ENCODE results near the gene MEGF11.
"Not testable (repeated sequence)": the region's sequence is repeated elsewhere in the genome, so short reads cannot be mapped to it uniquely, and the experiment has no call there.

The MEGF11 gene

GRCh38 chr15:65979837-65980236, 273.7 kb downstream of the MEGF11 start:
- H3K4me3 ChIP-seq (ENCODE audit: low read length), result no peak overlapping the region
- no peak for TF ChIP-seq ZNF274 (IDR thresholded peaks at IDR 0.05; ENCODE audit: low read depth, low read length)

GRCh38 chr15:65979316-65979715, 274.2 kb downstream of the MEGF11 start:
- H3K4me3 ChIP-seq (ENCODE audit: low read length), result no peak overlapping the region
- no peak for TF ChIP-seq ZNF274 (IDR thresholded peaks at IDR 0.05; ENCODE audit: low read depth, low read length)

DNA sequence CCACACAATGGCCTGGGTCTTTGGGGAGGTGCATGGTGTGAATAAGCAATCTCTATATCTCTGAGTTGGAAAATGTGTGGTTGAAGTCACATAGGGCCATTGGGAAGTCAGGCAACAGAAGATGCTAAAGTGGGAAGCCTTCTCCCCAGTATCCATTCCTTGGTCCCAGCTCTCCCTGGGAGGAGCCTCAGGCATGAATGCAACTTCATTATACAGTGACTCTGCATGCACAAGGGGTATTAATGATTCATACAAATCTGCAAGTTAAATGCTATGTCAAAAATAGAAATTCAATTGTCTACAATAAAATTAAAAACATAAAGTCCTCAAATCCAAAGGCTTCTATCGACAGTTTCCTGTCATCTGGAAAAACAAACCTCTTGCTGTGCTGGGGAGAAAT, 275.4 kb downstream of the MEGF11 start:
- H3K4me3 ChIP-seq (ENCODE audit: low read length), result no peak overlapping the region
- TF ChIP-seq ZNF274 (IDR thresholded peaks at IDR 0.05; ENCODE audit: low read depth, low read length), result no peak

DNA sequence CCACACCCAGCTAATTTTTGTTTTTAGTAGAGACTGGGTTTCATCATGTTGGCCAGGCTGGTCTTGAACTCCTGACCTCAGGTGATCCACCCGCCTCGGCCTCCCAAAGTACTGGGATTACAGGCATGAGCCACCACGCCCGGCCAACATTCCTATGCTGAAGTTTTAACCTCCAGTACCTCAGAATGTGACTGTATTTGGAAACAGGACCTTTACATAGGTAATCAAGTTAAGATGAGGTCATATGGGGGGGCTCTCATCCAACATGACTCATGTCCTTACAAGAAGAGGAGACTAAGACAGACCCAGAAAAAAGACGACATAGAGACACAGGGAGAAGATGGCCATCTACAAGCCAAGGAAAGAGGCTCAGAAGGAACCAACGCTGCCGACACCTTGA, 277.4 kb downstream of the MEGF11 start:
- H3K4me3 ChIP-seq (ENCODE audit: low read length), result not testable (repeated sequence)

GRCh38 chr15:65971741-65971995, 281.9 kb downstream of the MEGF11 start:
- TF ChIP-seq ZNF274 (IDR thresholded peaks at IDR 0.05; ENCODE audit: low read depth, low read length), result no peak
- H3K4me3 ChIP-seq (ENCODE audit: low read length), result no peak overlapping the region

DNA sequence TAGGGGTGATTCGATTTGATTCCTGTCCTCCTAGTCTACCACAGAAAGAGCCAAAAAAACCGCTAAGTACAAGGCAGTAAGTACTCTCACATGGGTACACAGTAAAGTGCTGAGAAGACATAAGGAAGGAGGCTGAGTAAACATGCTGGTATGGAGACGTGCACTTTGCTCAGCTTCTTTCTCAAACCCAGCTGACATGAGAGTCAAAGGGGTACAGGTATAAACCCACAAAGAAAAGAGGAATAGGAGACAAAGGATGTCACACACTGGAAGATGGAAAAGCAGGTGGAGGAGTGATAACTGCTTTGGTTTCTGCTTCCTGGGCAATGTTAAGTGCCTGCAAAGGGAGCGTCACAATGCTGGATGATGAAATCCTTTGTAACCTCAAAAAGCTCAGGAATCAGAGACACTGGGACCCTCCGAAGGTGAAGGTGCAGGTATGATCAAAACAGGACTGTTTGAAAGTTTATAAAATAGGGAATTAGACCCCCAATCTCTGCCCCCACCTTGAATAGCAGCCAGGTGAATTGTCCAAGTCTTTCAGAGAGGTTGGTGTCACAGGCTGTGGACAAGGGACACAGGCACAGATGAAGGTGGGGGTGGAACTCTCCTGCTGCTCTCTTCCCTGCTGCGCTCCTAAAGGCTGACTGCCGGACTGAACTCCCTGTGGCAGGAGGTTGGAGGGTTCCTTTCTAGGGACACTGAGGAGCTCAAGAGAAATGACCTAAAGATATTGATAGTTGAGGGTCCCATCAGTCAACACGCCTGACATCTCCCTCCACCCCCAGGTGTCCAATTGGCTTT, 282.4 kb downstream of the MEGF11 start:
- no peak for TF ChIP-seq ZNF274 (IDR thresholded peaks at IDR 0.05; ENCODE audit: low read depth, low read length)
- H3K4me3 ChIP-seq (ENCODE audit: low read length), result no peak overlapping the region

DNA sequence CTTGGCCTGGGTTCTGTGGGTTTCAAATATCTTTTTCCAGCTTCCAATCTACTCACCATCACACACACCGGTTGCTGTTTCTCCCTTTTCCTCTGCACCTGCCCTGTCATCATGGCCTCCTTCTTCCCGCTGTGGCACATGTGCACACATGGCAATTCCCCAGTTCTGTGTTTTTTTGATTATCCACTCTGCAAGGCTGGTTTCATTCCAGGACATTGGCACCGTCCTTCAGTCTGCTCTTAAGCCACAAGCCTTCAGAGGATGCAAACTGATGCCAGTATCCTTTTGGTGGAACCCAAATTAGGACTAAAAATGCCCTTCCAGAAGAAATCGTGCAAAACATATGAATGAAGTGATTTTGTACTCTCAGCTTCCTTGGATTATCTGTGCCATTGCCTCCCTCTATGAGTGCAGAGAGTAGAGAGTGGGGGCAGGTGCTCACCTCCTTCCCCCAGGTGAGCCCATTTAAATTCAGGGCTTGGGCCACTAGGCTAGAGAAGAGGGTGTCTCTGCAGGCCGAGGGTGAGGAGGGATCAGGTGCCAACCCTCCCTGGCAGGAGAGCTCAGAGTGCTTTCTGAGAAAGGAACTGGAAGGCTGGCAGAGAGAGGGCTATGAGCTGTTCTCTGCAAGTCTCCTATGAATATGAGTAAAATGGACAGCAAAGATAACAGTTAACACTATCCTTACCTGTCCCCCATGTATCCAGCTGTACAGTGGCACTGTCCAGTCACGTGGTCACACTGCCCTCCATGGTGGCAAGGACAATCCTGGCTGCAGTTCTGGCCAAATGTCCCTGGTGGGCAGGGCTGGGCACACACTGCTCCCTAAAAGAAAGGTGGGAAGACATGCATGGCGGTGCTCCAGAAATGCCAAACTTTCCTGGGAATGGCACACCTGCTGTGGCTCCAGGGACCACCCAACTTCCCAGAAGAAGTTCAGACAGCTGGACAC, 283.4 kb downstream of the MEGF11 start:
- no peak overlapping the region for H3K4me3 ChIP-seq (ENCODE audit: low read length)
- TF ChIP-seq ZNF274 (IDR thresholded peaks at IDR 0.05; ENCODE audit: low read depth, low read length), result no peak

GRCh38 chr15:65968511-65968910, 285.0 kb downstream of the MEGF11 start:
- no peak for TF ChIP-seq ZNF274 (IDR thresholded peaks at IDR 0.05; ENCODE audit: low read depth, low read length)
- H3K4me3 ChIP-seq (ENCODE audit: low read length), result no peak overlapping the region

GRCh38 chr15:65964792-65965433, 288.6 kb downstream of the MEGF11 start:
- TF ChIP-seq ZNF274 (IDR thresholded peaks at IDR 0.05; ENCODE audit: low read depth, low read length), result no peak
- no peak overlapping the region for H3K4me3 ChIP-seq (ENCODE audit: low read length)

GRCh38 chr15:65963911-65964482, 289.6 kb downstream of the MEGF11 start:
- no peak overlapping the region for H3K4me3 ChIP-seq (ENCODE audit: low read length)
- no peak for TF ChIP-seq ZNF274 (IDR thresholded peaks at IDR 0.05; ENCODE audit: low read depth, low read length)

DNA sequence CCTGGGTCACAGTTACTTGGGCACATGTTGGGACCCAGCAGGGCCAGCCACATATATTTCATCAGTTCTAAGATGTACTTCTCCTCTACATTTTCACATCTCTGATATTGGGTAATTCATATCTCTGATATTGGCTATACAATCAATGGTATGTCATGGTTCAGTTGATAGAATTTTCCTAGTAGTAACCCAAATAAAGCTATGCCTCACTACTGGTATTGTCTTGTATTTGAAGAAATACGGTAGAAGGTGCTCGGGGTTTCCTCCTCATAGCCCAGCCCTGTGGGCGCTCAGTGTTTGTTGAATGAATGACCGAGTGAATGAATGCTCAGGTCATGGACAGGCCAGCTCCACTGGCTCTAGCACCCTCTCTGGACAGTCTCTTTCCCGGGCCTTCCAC, 290.2 kb downstream of the MEGF11 start:
- H3K4me3 ChIP-seq (ENCODE audit: low read length), result no peak overlapping the region
- no peak for TF ChIP-seq ZNF274 (IDR thresholded peaks at IDR 0.05; ENCODE audit: low read depth, low read length)

DNA sequence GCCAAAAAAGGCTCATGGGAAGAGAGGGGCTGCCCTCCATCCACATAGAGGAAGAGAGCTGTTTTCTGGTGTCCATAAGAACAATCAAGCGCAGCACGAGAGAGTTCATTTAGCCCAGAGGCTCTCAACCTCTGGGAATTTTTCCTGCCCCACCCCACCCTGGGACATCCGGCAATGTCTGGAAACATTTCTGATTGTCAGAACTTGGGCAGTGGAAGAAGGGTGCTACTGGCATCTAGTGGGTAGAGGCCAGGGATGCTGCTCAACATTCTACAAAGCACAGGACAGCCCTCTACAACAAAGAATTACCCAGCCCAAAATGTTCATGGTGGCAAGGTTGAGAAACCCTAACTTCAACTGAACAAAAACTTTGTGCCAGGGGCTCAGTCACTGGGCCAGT, 291.4 kb downstream of the MEGF11 start:
- no peak for TF ChIP-seq ZNF274 (IDR thresholded peaks at IDR 0.05; ENCODE audit: low read depth, low read length)
- H3K4me3 ChIP-seq (ENCODE audit: low read length), result no peak overlapping the region

DNA sequence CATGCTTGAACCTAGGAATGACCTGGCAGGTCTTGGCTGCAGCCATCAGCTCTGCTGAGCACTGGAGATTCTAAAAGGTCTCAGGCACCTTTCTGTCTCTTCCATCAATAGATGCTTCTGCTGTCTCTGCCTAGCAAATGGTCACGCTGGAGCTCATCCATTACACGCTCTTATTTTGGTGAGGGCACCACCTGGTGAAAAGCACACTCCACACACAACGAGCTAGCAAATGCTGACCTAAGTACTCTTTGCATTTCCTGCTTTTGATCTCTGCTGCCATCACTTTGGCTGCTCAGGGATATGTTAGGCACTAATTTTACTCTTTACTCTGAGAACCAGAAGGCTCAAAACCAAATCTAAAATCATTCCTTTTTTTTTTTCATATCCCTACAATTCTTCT, 293.0 kb downstream of the MEGF11 start:
- TF ChIP-seq ZNF274 (IDR thresholded peaks at IDR 0.05; ENCODE audit: low read depth, low read length), result no peak

DNA sequence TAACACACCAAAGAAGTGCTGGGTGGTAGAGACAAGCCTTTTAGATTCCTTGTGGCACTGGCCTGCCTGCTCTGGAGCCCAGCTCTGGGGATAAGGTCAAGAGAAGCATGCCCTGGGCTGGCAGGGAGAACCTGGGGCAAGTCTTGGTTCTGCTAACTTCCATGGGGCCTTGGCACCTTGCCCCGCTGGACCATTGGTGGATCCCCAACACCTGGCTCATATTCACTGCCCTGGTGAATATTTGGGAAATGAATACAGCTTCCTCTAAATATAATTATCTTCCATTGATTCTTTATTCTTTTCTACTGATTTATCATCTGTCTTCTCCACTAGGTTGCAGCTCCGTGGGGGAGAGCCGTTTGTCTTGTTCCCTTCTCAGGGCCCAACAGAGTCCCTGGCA, 294.7 kb downstream of the MEGF11 start:
- no peak for TF ChIP-seq ZNF274 (IDR thresholded peaks at IDR 0.05; ENCODE audit: low read depth, low read length)
- H3K4me3 ChIP-seq (ENCODE audit: low read length), result no peak overlapping the region

More for the DNA sequence above, 293.0 kb downstream of the MEGF11 start:
- no peak overlapping the region for H3K4me3 ChIP-seq (ENCODE audit: low read length)

All from GM08714 (cell line).